Psoas muscle (tissue), 8 donors: Measurements from ENCODE around the gene OVCA2. TPM values are rescaled to one million over a fixed set of nuclear protein-coding genes. Genes with fewer than 3 reads are reported as not detected.

ENCODE experiments used
- ATAC-seq, 4 donors: fragments of 200-7000 bp; cut with Tn5 transposase; one replicate each; pipeline ENCODE4 v1.9.1; 2020; ENCODE audit warnings: moderate library complexity in 3 of 4, mild to moderate bottlenecking in 2 of 4
- DNase-seq, 2 donors: peaks; one replicate each; pipeline ENCODE4 v3.0.0-alpha.2; 2020
- H3K27ac ChIP-seq: fragments of 200-600 bp; one replicate; pipeline ENCODE4 v1.8.0; 2022
- H3K27me3 ChIP-seq, 3 donors: fragments of 200-600 bp in 1 of 3; one replicate each; pipeline versions ENCODE4 v1.6.1 to v1.8.0; 2013 to 2022; ENCODE audit warnings: low read length in 2 of 3, mild to moderate bottlenecking in 2 of 3, moderate library complexity in 1 of 3; ENCODE audit not compliant: insufficient read depth in 3 of 3
- H3K36me3 ChIP-seq, 2 donors: fragments of 200-600 bp in 1 of 2; one replicate each; pipeline versions ENCODE4 v1.6.1 to v1.8.0; 2013 to 2022; ENCODE audit warnings: low read depth in 1 of 2, mild to moderate bottlenecking in 1 of 2, moderate library complexity in 1 of 2; ENCODE audit not compliant: insufficient read depth in 1 of 2
- H3K4me1 ChIP-seq: fragments of 200-600 bp; one replicate; pipeline ENCODE4 v1.8.0; 2022
- H3K4me3 ChIP-seq: fragments of 200-600 bp; one replicate; pipeline ENCODE4 v1.8.0; 2022; ENCODE audit warnings: mild to moderate bottlenecking
- H3K9me3 ChIP-seq: fragments of 200-600 bp; one replicate; pipeline ENCODE4 v1.8.0; 2022
- WGBS, 3 donors: extraction: QIAGEN DNeasy Blood & Tissue Kit; methylation state at CpG; one replicate each; pipeline versions ENCODE4 v1.1.6 to v1.1.7; 2013; 5-methylcytosine and 5-hydroxymethylcytosine counted together
- intact Hi-C, 2 donors: fragments of 100-400 bp; cut with DNase I; formaldehyde crosslinking; loops; one replicate each; pipeline versions ENCODE4 v1.11.0 to v1.14.2; 2022
- polyA plus RNA-seq, 3 donors: library from polyadenylated mRNA; stranded (reverse); fragments of 200-250 nt; gene quantifications; one replicate each; pipeline ENCODE4 v1.2.3, GENCODE V29; 2013
- total RNA-seq, 4 donors: library from RNA; stranded (reverse); fragmentation: NEBNext Ultra II Directional in 2 of 4; extraction: Animal tissue kit (Norgen Biotek cat#: 25700) in 2 of 4; gene quantifications; one replicate each; pipeline versions ENCODE4 v1.2.1 to v1.2.4, GENCODE V29; 2021 to 2023
- TF ChIP-seq, protein P1 (sequence below): fragments of 200-600 bp; IDR thresholded peaks from one replicate; pipeline ENCODE4 v1.8.0; 2022; ENCODE audit warnings: antibody characterized with exemption
- donor health status: healthy with polysubstance abuse.
- donor health status: DM: no; HTN: no; CAD: no; lungs with moderate emphysema.
- donor health status: Bipolar disorder and iron deficiency.
- donor health status: healthy.
- donor health status: DM: yes; HTN: yes; CAD: no.
- donor health status: DM: no; HTN: no; CAD: no.
- donor health status: DM: no; HTN: no; CAD: no.
- donor health status: DM: yes; HTN: yes; CAD: no.

The OVCA2 gene
- total and polyA plus RNA-seq, 7 donors, result 10.1 to 66.1 (median 23.0) TPM

DNA sequence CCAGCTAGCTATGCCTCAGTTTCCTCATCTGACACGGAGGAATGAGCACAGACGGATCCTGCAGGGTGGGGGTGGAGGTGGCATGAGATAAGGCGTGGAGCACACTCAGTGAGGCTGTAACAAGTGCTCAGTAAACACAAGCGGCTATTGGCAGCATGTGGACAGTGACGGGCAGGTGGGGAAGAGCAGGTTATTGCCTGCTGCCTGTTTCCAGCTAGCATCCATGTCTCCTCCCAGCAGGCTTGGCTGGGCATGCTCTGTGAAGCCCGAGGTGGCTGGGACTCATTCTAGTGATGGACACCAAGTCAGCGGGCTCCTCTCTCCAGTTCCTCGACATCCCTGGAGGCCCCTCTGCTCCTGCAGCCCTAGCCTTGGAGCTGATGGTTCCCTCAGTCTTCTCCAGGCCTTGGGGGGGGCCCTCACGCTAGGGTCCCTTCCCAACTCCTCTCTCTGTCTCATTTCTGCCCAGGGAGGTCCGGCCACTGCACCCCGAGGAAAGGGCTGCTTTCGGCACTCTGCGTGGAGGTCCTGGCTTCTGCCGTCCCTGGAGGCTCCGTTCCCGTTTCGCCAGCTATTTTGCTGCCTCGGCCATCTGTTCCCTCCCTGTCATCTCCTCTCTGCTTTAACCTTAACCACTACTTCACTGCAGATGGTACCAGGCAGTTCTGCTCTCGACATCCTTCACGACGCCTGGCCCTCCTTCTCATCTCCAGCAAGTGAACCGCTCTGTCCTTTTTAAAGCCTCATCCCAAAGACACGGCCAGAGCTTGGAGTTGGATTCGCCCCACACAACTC lies 22.9 kb upstream of the OVCA2 start:
- Histone ChIP-seq H3K9me3 (no peaks in the 10 kb centered on the region), H3K4me1 (peaks cover 8% of the 10 kb centered on the region), H3K27me3 (no peaks in the 10 kb centered on the region), H3K36me3 (no peaks in the 10 kb centered on the region), H3K4me3 (no peak overlapping the region), H3K27ac (no peak overlapping the region)
- DNase-seq (no peak), ATAC-seq (no peak)
- intact Hi-C loops, result no loop called here
- 59 to 79% (median 72%) methylated on average over 24 of the region's 24 CpGs for WGBS, 3 donors
- TF ChIP-seq, protein P1, sequence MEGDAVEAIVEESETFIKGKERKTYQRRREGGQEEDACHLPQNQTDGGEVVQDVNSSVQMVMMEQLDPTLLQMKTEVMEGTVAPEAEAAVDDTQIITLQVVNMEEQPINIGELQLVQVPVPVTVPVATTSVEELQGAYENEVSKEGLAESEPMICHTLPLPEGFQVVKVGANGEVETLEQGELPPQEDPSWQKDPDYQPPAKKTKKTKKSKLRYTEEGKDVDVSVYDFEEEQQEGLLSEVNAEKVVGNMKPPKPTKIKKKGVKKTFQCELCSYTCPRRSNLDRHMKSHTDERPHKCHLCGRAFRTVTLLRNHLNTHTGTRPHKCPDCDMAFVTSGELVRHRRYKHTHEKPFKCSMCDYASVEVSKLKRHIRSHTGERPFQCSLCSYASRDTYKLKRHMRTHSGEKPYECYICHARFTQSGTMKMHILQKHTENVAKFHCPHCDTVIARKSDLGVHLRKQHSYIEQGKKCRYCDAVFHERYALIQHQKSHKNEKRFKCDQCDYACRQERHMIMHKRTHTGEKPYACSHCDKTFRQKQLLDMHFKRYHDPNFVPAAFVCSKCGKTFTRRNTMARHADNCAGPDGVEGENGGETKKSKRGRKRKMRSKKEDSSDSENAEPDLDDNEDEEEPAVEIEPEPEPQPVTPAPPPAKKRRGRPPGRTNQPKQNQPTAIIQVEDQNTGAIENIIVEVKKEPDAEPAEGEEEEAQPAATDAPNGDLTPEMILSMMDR, result no peak

DNA sequence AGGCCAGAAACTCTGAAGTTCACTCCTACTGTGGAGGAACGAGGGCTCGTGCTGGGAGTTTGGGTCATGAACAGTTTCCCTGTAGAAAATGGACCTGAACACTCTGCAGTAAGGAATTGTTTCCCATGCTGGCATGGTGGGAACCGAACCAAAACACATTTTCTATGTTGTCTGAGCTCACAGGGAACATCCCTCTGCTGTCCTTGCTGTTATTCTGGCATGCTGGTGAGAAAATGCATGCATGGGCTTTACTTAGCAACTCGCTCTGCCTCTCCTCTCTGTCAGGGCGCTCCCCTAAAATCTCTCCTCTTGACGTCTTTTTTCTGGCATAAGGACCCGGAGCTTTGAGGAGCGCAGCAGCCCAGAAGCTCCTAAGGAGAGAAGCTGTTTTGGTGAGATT lies 22.1 kb upstream of the OVCA2 start:
- H3K4me3 ChIP-seq, result no peak overlapping the region
- H3K27ac ChIP-seq, result no peak overlapping the region
- no peaks in the 10 kb centered on the region for H3K27me3 ChIP-seq
- intact Hi-C loops, result loop anchor here (10.0 kb wide), 2 partner anchors 55 to 355 kb away; no protein-coding TSS in a partner anchor
- DNase-seq, result peak in 1 of 2 donors; percentile 23
- H3K9me3 ChIP-seq, result no peaks in the 10 kb centered on the region
- H3K4me1 ChIP-seq, result peaks cover 9% of the 10 kb centered on the region
- 73 to 82% (median 78%) methylated on average over 8 of the region's 8 CpGs for WGBS, 3 donors
- H3K36me3 ChIP-seq, result no peaks in the 10 kb centered on the region
- TF ChIP-seq, protein P1, result no peak
- ATAC-seq, result no peak

DNA sequence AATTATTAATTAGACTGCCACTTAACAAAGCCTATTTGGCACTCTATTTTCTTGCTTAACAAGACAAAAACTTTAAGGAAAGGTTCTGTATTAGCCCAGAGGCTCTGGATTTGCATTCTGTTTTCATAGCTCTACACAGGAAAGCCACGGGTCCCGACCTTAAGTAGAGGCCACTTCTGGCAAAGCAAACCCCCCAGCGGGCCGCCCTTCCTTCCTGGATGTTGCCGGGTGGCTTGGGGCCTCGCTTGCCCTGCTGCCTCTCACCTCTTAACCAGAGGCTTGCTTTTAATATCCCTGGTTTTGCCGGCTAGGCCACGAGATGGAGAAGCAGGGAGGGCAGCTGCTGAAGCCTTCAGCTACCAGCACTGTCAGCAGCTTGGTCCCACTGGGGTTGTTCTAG lies 21.1 kb upstream of the OVCA2 start:
- ATAC-seq (no peak), DNase-seq (peak in 1 of 2 donors; percentile 48)
- no peaks in the 10 kb centered on the region for H3K9me3 ChIP-seq
- intact Hi-C loops, result loop anchor here (10.0 kb wide), 2 partner anchors 56 to 356 kb away; no protein-coding TSS in a partner anchor
- H3K27ac ChIP-seq, result no peak overlapping the region
- H3K4me1 ChIP-seq, result peaks cover 11% of the 10 kb centered on the region
- H3K36me3 ChIP-seq, result no peaks in the 10 kb centered on the region
- WGBS, 3 donors, result 40 to 60% (median 51%) methylated on average over 8 of the region's 8 CpGs
- no peak overlapping the region for H3K4me3 ChIP-seq
- H3K27me3 ChIP-seq, result no peaks in the 10 kb centered on the region
- TF ChIP-seq, protein P1, result no peak

DNA sequence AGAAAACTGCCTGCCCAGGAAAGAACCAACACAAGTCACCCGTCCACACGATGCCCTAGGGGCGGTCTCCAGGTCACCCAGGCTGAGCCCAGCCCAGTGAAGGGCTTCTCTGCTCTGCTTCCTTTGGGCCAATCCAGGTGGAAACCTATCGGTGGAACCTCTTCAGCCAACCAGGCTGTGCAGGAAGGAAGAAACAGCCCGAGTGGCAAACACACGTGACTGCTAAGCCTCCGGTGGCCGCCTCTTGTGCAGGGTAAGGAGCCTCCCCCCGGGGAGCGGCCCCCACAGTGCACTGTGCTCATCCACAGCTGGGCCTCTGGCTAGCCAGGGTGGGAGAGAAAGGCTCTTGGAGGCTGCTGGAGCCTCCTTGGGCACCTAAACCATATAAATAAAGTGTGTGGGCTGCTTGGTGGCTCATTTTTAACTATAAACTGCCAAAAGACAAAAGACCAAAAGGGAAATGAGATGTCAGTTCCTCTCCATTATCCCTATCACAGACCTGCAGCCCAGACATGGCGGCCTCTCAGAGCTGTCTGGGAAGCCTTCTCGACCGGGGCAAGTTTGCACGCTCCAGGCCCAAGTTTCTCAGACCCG lies 19.1 kb upstream of the OVCA2 start:
- TF ChIP-seq, protein P1, result no peak
- Histone ChIP-seq H3K27ac (no peak overlapping the region), H3K27me3 (no peaks in the 10 kb centered on the region), H3K36me3 (no peaks in the 10 kb centered on the region), H3K4me3 (no peak overlapping the region), H3K9me3 (no peaks in the 10 kb centered on the region), H3K4me1 (peaks cover 13% of the 10 kb centered on the region)
- WGBS, 3 donors, result 82 to 89% (median 83%) methylated on average over 14 to 15 of the region's 15 CpGs
- ATAC-seq (no peak), DNase-seq (peak in 1 of 2 donors; percentile 49)
- intact Hi-C loops, result loop anchor here (2.0 to 10.0 kb wide), 3 partner anchors 20 to 358 kb away; no protein-coding TSS in a partner anchor
